HG03460 (cell line): ENCODE data around the gene ZNF280C.
"Not testable (repeated sequence)": the region's sequence is repeated elsewhere in the genome, so short reads cannot be mapped to it uniquely, and the experiment has no call there.

ENCODE experiments used
- ATAC-seq: cut with Tn5 transposase; IDR thresholded peaks from one replicate; pipeline ENCODE4 v1.9.1; 2021; ENCODE audit not compliant: unreplicated experiment

Gene ZNF280C

GRCh38 chrX:130262231-130262630, 6.5 kb downstream of the ZNF280C start:
- no peak for ATAC-seq

DNA sequence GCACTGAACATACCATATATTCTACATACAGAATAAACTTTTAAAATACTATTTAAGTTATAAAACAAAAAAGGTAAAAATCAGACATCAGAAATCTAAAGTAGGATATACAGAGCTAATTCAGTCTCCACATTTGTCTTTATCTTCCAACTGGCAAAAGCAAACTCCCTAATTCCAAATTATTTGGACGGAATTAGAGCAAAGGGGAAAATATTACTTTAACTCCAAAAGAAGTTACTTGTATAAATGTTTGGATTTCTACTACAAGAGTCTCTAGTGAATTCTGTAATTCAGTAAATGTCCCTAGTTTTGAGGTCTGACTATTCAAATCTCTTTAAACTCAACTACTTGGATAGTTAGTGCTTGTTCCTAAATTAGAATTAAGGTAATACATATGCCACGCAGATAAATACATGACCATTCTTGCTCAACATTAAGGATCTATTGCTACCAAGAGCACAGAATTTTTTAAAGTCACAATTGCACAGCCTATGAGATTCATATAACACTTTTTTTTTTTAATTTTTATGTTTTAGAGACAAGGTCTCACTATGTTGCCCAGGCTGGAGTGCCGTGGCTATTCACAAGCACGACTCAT, 7.3 kb downstream of the ZNF280C start:
- ATAC-seq = no peak

- no peak for ATAC-seq
Measured at GRCh38 chrX:130260316-130260715, 8.4 kb downstream of the ZNF280C start.

DNA sequence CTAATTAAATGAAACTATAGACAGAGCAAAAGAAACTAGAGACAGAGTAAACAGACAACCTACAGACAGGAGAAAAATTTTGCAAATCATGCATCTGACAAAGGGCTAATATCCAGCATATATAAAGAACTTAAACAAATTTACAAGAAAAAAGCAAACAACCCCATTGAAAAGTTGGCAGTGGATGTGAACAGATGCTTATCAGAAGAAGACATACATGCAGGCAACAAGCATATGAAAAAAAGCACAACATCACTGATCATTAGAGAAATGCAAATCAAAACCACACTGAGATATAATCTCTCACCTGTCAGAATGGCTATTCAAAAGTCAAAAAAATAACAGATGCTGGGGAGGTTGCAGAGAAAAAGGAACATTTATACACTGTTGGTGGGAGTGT, 14.8 kb downstream of the ZNF280C start:
- ATAC-seq = no peak

GRCh38 chrX:130251671-130252070, 17.0 kb downstream of the ZNF280C start:
- no peak for ATAC-seq

DNA sequence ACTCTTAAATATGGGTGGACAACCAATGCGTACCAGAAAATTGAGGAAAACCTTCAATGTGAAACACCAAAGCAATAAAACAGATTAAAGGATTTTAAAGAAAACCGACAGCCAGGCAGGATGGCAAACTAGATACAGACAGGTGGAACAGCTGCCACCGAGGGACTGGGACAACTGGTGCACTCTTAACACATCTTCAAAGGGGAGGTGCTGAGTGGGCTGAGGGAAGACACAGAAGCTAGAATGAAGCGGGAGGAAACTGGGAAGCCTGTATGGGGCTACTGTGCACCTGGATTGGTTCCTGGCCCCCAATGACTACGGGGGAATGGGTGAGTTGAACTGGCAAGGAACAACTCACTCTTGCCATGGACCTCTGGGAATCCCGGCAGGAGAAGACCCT, 20.7 kb downstream of the ZNF280C start:
- no peak for ATAC-seq

DNA sequence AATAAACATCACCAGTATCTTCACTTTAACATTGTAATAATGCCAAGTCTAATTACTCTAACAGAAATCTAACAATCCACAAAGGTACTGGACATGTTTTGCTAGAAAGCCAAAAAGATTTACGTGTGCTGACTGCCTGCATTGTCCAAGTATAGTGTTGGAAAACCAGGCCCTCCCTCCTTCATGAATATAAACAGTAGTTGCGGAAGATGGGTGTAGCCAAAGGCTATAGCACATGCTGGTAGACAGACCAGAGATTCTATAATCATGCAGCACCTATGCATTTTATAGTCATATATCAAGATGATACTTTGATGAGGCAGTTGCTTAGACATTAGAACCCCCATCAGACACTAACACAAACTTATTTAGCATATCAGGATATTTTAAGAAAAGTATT, 22.6 kb downstream of the ZNF280C start:
- no peak for ATAC-seq

- ATAC-seq = no peak
Measured at GRCh38 chrX:130245441-130245840, 23.3 kb downstream of the ZNF280C start.

GRCh38 chrX:130231184-130231583, 37.5 kb downstream of the ZNF280C start:
- ATAC-seq = not testable (repeated sequence)

GRCh38 chrX:130228871-130229270, 39.8 kb downstream of the ZNF280C start:
- ATAC-seq = no peak

DNA sequence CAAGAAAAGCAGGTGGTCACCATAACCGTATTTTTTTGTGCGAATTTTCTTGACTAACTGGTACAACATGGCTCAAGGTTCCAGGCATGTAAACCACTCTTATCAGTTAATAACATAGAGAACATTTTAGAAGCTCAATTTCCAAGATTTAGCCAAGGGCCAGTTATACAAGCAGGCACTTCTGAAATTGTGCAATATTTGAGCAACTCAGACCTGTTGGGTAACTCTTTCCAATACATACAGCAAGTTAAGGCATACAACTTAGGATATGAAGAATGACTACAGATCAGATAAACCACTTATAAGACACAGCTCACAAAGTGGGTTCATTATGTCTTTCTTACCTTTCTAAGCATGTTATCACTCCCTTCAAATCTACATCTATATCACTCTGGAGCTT, 43.9 kb downstream of the ZNF280C start:
- ATAC-seq = no peak

DNA sequence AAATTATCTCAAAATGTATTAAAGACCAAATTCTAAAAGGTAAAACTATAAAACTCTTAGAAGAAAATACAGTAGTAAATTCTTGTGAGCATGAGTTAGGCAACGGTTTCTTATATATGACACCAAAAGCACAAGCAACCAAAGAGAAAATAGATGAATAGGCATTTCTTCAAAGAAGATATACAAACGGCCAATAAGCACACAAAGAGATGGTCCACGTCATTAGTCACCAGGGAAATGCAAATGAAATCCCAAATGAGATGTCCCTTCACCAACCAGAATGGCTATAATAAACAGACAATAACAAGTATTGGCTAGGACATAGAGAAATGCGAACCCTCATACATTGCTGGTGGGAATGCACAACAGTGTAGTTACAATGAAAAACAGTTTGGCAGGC, 52.4 kb downstream of the ZNF280C start:
- no peak for ATAC-seq

DNA sequence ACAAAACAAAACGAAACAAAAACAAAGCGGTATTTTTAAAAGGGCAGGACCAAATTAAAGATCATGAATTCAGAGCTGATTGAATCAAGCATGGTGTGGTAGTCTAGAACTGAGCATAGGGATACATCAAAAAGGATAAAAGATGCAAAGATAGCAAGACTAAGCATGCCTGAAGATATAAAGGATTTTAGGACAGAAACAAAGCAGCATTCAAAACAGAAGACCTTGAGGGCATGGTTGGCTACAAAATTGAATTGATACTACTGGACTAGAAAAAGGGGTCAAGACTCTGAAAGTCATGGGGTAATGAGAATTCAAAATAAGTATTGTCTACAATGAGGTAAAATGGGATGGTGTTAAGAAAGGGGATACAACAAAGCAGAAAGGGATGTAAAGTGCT, 55.3 kb downstream of the ZNF280C start:
- no peak for ATAC-seq

- ATAC-seq = no peak
Measured at GRCh38 chrX:130212371-130212770, 56.3 kb downstream of the ZNF280C start.

DNA sequence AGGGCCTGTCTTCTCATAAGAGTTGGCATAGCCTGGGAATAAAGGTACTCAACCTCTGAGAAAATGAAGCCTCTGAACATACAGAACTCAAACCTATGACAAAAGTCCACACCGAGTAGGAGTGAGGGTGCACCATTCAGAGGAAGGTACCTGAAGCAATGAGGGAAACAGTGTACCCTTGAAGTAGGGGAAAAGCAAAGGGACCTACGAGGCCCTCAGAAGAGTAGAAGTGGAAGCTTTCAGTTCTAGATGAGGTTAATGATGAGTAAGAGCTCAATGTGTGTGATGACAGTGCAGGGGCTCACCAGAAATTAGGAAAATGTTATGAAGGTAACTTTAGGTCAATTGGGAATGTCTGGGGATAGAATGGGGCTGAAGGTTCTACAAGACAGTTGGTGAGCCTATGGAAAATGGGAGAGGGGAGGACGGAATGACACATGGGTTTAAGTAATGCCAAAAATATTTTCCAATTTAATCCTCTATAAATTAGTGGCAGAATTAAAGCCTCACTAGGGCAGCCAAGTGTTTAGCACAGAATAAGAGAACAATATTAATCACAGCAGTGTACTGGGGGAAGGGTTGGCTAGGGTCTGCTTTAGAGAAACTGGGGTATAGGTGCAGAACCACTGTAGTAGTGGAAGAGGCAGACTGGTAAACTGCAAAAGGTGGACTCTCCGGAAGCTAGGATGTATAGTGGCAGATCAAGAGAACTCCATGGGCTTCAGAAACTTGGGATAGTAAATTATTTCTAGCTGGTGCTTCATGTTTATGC, 57.1 kb downstream of the ZNF280C start:
- ATAC-seq = no peak

DNA sequence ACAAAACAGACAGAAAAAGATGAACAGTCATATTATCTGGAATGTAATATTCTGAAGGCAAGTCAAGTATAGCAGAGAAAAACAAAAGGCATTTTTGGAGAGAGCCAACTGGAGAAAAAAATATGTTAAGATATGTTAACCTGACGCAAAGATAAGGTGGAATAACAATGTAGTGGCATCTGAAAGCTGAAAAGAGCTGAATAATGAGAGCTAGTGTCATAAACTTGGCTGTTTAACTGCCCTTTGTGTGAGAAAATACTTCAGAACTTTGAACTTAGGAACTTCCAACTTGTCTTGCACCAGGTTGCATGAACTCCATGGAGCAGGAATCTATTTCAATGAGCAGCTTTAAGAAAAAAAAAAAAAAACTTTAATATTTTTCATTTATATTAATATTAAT, 64.1 kb downstream of the ZNF280C start:
- no peak for ATAC-seq

DNA sequence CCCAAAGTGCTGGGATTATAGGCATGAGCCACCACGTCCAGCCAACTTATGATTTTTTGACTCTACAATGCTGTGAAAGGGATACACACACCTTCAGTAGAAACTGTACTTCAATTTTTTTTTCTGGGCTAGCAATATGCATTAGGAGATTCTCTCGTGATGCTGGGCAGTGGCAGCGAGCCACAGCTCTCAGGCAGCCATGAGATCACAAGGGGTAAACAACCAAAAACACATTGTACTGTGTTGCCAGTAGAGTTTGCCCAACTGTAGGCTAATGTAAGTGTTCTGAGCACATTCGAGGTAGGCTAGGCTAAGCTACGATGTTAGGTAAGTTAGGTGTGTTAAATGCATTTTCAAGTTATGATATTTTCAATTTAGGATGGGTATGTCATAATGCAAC, 71.2 kb downstream of the ZNF280C start:
- ATAC-seq = no peak

- ATAC-seq = no peak
Measured at GRCh38 chrX:130196466-130196865, 72.2 kb downstream of the ZNF280C start.

DNA sequence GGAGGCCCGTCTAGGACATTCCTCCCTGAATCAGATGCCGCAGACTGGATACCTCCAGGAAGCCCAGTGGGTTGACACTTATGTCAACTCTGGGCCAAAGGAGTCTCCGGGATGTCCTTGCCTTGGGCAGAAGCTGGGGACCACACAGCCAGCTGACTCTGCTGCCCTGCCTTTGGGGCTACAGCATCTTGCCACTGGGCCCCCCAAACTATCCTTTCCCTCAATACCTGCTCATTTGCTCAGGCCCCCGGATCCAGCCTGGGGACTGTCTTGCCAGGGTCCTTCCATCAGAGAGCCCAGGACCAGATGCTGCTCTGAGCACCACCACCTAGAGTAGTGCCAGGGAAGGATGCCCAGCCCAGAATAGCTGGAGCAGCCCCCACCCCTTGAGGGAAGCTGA, 77.9 kb downstream of the ZNF280C start:
- no peak for ATAC-seq

GRCh38 chrX:130186651-130187050, 82.0 kb downstream of the ZNF280C start:
- no peak for ATAC-seq

DNA sequence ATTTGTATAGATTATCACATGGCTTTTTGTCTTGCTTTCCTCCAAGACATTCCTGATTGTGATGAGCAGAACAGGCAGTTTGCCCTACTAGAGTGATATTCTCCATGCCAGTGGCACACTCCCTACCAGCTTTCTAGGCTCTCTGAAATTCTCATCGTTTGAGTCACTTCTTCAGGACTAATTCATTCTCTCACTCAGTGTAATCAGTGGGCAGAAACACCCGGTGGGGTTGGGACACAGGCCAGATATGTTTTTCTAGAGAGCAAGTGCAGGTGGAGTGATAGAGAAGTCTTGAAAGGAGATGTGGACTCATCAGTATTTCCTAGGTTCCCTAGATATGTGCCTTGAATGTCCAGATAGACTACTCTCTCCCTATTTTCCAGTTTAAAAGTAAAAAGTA, 83.8 kb downstream of the ZNF280C start:
- no peak for ATAC-seq

DNA sequence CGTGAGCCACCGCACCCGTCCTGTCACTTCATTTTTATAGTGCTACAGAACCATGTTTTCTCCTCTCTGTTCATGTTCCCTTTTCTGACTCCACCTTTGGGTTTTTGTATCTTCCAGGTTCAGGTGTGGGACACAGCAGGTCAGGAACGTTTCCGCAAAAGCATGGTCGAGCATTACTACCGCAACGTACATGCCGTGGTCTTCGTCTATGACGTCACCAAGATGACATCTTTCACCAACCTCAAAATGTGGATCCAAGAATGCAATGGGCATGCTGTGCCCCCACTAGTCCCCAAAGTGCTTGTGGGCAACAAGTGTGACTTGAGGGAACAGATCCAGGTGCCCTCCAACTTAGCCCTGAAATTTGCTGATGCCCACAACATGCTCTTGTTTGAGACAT, 84.5 kb downstream of the ZNF280C start:
- ATAC-seq = no peak
